HFFc6 (cell line): ENCODE data around the gene CLDN24. TPM values are rescaled to one million over a fixed set of nuclear protein-coding genes. Genes with fewer than 3 reads are reported as not detected.

ENCODE experiments used
- DNase-seq: peaks from one replicate; pipeline ENCODE4 v3.0.0-alpha.2; 2018
- H3K27ac Mint-ChIP-seq: 2 replicates; pipeline ENCODE4 v1.8.0; 2020; ENCODE audit warnings: mild to moderate bottlenecking, mixed read lengths
- H3K27me3 Mint-ChIP-seq: 2 replicates; pipeline ENCODE4 v1.8.0; 2021; ENCODE audit warnings: mild to moderate bottlenecking, moderate library complexity, mixed read lengths; ENCODE audit not compliant: insufficient read depth
- H3K36me3 Mint-ChIP-seq: 2 replicates; pipeline ENCODE4 v1.8.0; 2021; ENCODE audit warnings: low read depth, mixed read lengths
- H3K4me1 Mint-ChIP-seq: 2 replicates; pipeline ENCODE4 v1.8.0; 2020; ENCODE audit warnings: low read depth, mixed read lengths
- H3K4me3 Mint-ChIP-seq: 2 replicates; pipeline ENCODE4 v1.8.0; 2020; ENCODE audit warnings: mild to moderate bottlenecking, moderate library complexity, mixed read lengths
- H3K9me3 Mint-ChIP-seq: 2 replicates; pipeline ENCODE4 v1.8.0; 2020; ENCODE audit warnings: mild to moderate bottlenecking, mixed read lengths
- long read RNA-seq: library from polyadenylated mRNA; unstranded; transcript quantifications from one replicate; pipeline ENCODE4 v2.0.0, GENCODE V29; 2019
- total RNA-seq, 6 experiments: library from RNA; stranded (reverse); fragmentation: NEBNext Ultra II Directional; extraction: Animal tissue kit (Norgen Biotek cat#: 25700); gene quantifications; 2 replicates in 1 of 6; 3 replicates in 5 of 6; pipeline ENCODE4 v1.2.3, GENCODE V29; 2021
- TF ChIP-seq, protein P1 (sequence below): fragments of 200-600 bp; sonication (generic); IDR thresholded peaks from 2 replicates; pipeline ENCODE4 v1.5.0; 2021; ENCODE audit warnings: antibody characterized with exemption, mild to moderate bottlenecking

The CLDN24 gene
- not detected for total RNA-seq
- long read RNA-seq = 0 reads

DNA sequence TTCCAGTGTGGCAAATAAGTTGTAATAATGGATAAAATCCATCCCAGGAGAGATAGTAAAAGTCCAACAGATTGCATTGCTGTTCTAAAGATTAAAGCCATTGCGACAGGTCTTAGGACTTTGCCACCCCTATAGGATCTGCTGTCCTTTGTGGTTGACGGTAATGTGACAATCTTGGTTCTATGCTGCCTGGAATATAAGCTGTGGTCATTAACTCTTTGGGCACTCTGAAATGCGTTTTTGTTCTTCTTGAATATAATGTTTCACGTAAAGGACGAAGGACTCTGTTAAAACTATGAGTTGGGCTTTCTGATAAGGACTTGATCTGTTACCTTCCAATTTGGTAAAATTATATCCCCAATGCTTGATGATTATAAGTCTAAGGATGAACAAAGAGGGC is at the start of gene CLDN24:
TSS of gene CLDN24 (minus strand) at position 101 of the 400 bp plus-strand sequence. CDS start at position 101, 0 bp downstream.
- TF ChIP-seq, protein P1, sequence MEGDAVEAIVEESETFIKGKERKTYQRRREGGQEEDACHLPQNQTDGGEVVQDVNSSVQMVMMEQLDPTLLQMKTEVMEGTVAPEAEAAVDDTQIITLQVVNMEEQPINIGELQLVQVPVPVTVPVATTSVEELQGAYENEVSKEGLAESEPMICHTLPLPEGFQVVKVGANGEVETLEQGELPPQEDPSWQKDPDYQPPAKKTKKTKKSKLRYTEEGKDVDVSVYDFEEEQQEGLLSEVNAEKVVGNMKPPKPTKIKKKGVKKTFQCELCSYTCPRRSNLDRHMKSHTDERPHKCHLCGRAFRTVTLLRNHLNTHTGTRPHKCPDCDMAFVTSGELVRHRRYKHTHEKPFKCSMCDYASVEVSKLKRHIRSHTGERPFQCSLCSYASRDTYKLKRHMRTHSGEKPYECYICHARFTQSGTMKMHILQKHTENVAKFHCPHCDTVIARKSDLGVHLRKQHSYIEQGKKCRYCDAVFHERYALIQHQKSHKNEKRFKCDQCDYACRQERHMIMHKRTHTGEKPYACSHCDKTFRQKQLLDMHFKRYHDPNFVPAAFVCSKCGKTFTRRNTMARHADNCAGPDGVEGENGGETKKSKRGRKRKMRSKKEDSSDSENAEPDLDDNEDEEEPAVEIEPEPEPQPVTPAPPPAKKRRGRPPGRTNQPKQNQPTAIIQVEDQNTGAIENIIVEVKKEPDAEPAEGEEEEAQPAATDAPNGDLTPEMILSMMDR = no peak
- H3K27ac Mint-ChIP-seq = no peak within 1 kb of the TSS
- H3K4me1 Mint-ChIP-seq = peaks cover 16% of the 10 kb centered on the region
- H3K36me3 Mint-ChIP-seq = peaks cover 46% of the 10 kb centered on the region
- no peak for DNase-seq
- no peak within 1 kb of the TSS for H3K4me3 Mint-ChIP-seq
- peaks cover 21% of the 10 kb centered on the region for H3K9me3 Mint-ChIP-seq
- peaks cover 15% of the 10 kb centered on the region for H3K27me3 Mint-ChIP-seq

DNA sequence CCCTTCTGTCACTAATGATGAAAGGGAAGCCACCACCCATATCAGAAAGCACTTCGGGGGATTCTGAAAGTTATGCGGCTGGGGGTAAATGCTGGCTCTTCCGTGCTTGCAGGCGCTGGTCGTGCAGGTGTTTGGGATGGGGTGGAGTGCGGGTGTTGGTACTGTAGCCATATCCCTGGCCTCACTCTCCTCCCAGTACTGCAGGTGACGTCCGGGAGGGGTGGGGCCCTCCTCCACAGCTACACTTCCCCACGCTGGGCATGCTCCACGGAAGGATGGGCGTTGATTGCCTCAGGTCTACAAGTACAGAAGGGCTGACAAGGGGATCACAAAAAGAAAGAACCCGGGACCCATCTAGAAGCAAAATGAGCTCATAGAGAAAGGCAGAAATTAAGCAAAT is 48.6 kb upstream of the CLDN24 start:
- H3K27ac Mint-ChIP-seq = no peak overlapping the region

GRCh38 chr4:183369073-183369472 is 46.8 kb upstream of the CLDN24 start:
- no peaks in the 10 kb centered on the region for H3K4me1 Mint-ChIP-seq
- TF ChIP-seq, protein P1 = no peak
- DNase-seq = no peak
- H3K27ac Mint-ChIP-seq = no peak overlapping the region
- peaks cover 18% of the 10 kb centered on the region for H3K9me3 Mint-ChIP-seq
- H3K4me3 Mint-ChIP-seq = no peak overlapping the region
- H3K36me3 Mint-ChIP-seq = peaks cover 19% of the 10 kb centered on the region
- peaks cover 13% of the 10 kb centered on the region for H3K27me3 Mint-ChIP-seq

More for the DNA sequence above, 48.6 kb upstream of the CLDN24 start:
- Mint-ChIP-seq H3K9me3 (peaks cover 18% of the 10 kb centered on the region), H3K4me3 (no peak overlapping the region), H3K4me1 (no peaks in the 10 kb centered on the region), H3K36me3 (peaks cover 19% of the 10 kb centered on the region), H3K27me3 (peaks cover 13% of the 10 kb centered on the region)
- TF ChIP-seq, protein P1 = no peak
- no peak for DNase-seq

GRCh38 chr4:183366206-183366835 is 44.1 kb upstream of the CLDN24 start:
- Mint-ChIP-seq H3K9me3 (no peaks in the 10 kb centered on the region), H3K4me3 (no peak overlapping the region), H3K27me3 (peaks cover 7% of the 10 kb centered on the region), H3K27ac (no peak overlapping the region), H3K4me1 (peaks cover 6% of the 10 kb centered on the region), H3K36me3 (no peaks in the 10 kb centered on the region)
- TF ChIP-seq, protein P1 = no peak
- DNase-seq = no peak

- TF ChIP-seq, protein P1 = no peak
- Mint-ChIP-seq H3K36me3 (no peaks in the 10 kb centered on the region), H3K4me1 (peaks cover 29% of the 10 kb centered on the region), H3K9me3 (no peaks in the 10 kb centered on the region), H3K27me3 (peaks cover 7% of the 10 kb centered on the region), H3K4me3 (no peak overlapping the region), H3K27ac (no peak overlapping the region)
- no peak for DNase-seq
Measured at GRCh38 chr4:183364025-183364424, 41.8 kb upstream of the CLDN24 start.
